Progenitor cell of endocrine pancreas (in vitro differentiated cells): ENCODE results near the gene GABRE. TPM values are rescaled to one million over a fixed set of nuclear protein-coding genes. Genes with fewer than 3 reads are reported as not detected.

Experiments used
- DNase-seq: peaks from one replicate; pipeline ENCODE4 v3.0.0; 2021; ENCODE audit warnings: low spot score; ENCODE audit not compliant: unreplicated experiment
- H3K27ac Mint-ChIP-seq: 2 replicates; pipeline ENCODE4 v1.8.0; 2021; ENCODE audit warnings: mild to moderate bottlenecking, moderate library complexity, mixed read lengths
- H3K27me3 Mint-ChIP-seq: 2 replicates; pipeline ENCODE4 v1.8.0; 2021; ENCODE audit warnings: mixed read lengths
- H3K36me3 Mint-ChIP-seq: 2 replicates; pipeline ENCODE4 v1.8.0; 2022; ENCODE audit warnings: mixed read lengths; ENCODE audit not compliant: insufficient read depth
- H3K4me1 Mint-ChIP-seq: 2 replicates; pipeline ENCODE4 v1.8.0; 2021; ENCODE audit warnings: low read depth, mixed read lengths
- H3K4me3 Mint-ChIP-seq: 2 replicates; pipeline ENCODE4 v1.8.0; 2021; ENCODE audit warnings: low read depth, mild to moderate bottlenecking, moderate library complexity, mixed read lengths
- H3K9me3 Mint-ChIP-seq: 2 replicates; pipeline ENCODE4 v1.8.0; 2021; ENCODE audit warnings: low read depth, mixed read lengths
- total RNA-seq: library from RNA; stranded (reverse); gene quantifications from 2 replicates; pipeline ENCODE4 v1.2.1, GENCODE V29; 2021
- TF ChIP-seq, protein P1 (sequence below): fragments of 200-600 bp; sonication (generic); IDR thresholded peaks from one replicate; pipeline ENCODE4 v1.5.0; 2021; ENCODE audit warnings: antibody characterized with exemption, mild to moderate bottlenecking; ENCODE audit not compliant: unreplicated experiment

The GABRE gene
- total RNA-seq, 1 donor from 2014 or later: 1.5 TPM

DNA sequence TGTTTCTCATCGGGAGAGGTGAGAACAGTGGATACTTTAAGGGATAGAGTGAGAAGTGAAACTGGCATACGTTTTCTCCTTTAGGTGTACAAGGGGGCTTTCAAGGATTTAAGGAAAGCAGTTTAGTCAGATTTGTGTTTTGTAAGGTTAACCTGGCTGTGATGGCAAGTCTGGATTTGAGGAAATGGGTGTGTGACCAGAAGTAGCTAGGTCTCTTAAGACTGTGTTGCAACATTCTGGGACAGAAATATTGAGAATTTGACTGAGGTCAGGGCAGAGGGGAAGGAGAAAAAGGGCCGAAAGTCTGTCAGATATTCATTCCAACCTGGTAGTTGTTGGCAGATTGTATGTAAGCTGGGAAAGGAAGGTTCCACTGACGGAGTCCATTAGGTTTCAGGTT, 10.4 kb upstream of the GABRE start:
- H3K9me3 Mint-ChIP-seq: peaks cover 25% of the 10 kb centered on the region

DNA sequence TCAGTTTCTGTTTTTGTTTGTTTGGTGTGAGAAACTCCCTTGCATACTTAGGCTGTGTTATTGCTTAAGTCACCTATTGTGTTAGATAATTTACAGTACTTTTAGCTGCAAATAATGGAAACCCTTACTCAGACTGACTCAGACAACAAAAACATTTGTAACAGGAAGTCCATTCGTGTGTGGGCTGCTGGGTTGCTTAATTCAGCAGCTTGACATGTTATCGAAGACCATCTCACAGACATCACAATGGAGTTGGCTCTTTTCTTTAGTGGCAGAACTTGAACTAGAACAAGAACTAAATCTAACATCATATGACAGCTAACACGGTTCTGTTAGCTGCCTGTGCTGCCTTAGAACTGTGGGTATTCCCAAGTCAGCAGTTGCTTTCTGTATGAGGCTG, 9.9 kb upstream of the GABRE start:
- Mint-ChIP-seq H3K36me3 (peaks cover 2% of the 10 kb centered on the region), H3K4me1 (no peaks in the 10 kb centered on the region), H3K27ac (no peak overlapping the region), H3K27me3 (peaks cover 4% of the 10 kb centered on the region), H3K4me3 (no peak overlapping the region), H3K9me3 (peaks cover 21% of the 10 kb centered on the region)
- no peak for DNase-seq
- TF ChIP-seq, protein P1, sequence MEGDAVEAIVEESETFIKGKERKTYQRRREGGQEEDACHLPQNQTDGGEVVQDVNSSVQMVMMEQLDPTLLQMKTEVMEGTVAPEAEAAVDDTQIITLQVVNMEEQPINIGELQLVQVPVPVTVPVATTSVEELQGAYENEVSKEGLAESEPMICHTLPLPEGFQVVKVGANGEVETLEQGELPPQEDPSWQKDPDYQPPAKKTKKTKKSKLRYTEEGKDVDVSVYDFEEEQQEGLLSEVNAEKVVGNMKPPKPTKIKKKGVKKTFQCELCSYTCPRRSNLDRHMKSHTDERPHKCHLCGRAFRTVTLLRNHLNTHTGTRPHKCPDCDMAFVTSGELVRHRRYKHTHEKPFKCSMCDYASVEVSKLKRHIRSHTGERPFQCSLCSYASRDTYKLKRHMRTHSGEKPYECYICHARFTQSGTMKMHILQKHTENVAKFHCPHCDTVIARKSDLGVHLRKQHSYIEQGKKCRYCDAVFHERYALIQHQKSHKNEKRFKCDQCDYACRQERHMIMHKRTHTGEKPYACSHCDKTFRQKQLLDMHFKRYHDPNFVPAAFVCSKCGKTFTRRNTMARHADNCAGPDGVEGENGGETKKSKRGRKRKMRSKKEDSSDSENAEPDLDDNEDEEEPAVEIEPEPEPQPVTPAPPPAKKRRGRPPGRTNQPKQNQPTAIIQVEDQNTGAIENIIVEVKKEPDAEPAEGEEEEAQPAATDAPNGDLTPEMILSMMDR: no peak

More for the DNA sequence above, 10.4 kb upstream of the GABRE start:
- Mint-ChIP-seq H3K27me3 (peaks cover 4% of the 10 kb centered on the region), H3K4me1 (no peaks in the 10 kb centered on the region), H3K36me3 (peaks cover 2% of the 10 kb centered on the region), H3K4me3 (no peak overlapping the region), H3K27ac (no peak overlapping the region)
- TF ChIP-seq, protein P1: no peak
- DNase-seq: no peak

DNA sequence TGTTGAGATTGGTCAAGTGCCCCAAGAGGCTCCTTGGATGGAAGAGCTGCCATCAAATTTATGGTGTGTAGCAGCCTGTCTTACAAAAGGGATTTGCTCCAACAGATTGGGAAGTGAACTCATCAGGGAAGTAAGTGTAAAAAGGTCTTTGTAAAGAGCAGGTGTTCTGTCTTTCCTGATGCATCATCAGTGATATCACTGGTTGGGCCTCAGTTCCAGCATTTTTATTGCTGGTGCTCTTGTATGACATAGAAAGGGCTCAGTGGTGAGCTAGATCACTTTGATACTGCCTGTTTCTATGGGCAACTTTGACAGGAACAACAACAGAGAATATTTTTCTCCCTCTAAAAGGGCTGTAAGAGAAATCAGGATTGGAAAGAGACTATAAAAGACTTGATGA, 8.7 kb upstream of the GABRE start:
- TF ChIP-seq, protein P1: no peak

DNA sequence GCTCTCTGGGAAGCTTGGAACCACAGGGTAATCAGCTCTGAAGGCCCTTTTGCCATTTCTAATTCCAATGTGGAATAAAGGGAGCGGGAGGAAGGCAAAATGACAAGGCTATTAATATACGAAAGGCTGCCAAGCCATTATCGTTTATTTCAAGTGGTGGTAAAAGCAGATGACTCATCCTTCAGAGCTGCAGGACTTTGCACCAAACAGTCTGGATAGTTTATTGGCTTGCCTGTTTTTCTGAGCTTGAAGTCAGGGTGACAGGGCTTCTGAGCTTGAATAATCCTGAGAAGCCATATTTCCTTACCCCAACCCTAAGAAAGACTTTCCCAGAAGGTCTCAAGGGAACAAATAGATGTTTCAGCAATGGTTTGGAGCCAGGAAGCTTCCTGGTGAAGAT, 7.7 kb upstream of the GABRE start:
- TF ChIP-seq, protein P1: no peak
- Mint-ChIP-seq H3K4me3 (no peak overlapping the region), H3K9me3 (peaks cover 13% of the 10 kb centered on the region), H3K27ac (no peak overlapping the region), H3K36me3 (peaks cover 1% of the 10 kb centered on the region), H3K4me1 (no peaks in the 10 kb centered on the region), H3K27me3 (peaks cover 12% of the 10 kb centered on the region)
- no peak for DNase-seq

More for the DNA sequence above, 8.7 kb upstream of the GABRE start:
- H3K9me3 Mint-ChIP-seq: peaks cover 19% of the 10 kb centered on the region
- H3K27me3 Mint-ChIP-seq: peaks cover 4% of the 10 kb centered on the region
- H3K36me3 Mint-ChIP-seq: peaks cover 2% of the 10 kb centered on the region
- no peaks in the 10 kb centered on the region for H3K4me1 Mint-ChIP-seq
- H3K27ac Mint-ChIP-seq: no peak overlapping the region
- no peak overlapping the region for H3K4me3 Mint-ChIP-seq
- DNase-seq: no peak

DNA sequence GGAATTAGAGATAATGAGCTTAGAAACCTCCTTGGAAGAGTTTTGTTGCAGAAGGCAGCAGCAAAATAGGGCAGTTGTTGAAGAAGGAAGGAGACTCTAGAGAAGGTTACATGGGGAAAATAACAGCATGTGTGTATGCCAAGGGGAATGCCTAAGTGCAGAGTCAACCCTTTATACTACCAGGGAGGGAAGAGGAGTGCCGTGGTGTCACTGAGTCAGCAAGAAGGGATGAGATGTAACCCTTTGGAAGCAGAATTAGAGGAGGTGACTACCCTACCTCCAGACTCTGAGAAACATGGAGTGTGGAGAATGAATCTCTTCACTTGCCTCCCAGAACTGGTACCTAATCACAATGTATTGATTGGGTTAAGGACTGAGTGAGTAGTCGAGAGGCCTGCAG, 6.7 kb upstream of the GABRE start:
- no peak for DNase-seq
- TF ChIP-seq, protein P1: no peak
- Mint-ChIP-seq H3K4me3 (no peak overlapping the region), H3K27me3 (peaks cover 21% of the 10 kb centered on the region), H3K9me3 (peaks cover 6% of the 10 kb centered on the region), H3K4me1 (no peaks in the 10 kb centered on the region), H3K36me3 (no peaks in the 10 kb centered on the region), H3K27ac (no peak overlapping the region)
